Activated effector memory CD4-positive, alpha-beta T cell treated with Interleukin-2 at 50 U/mL for 16 hours (primary cell): ENCODE data around the gene CACNA1I.

Experiments
- DNase-seq: peaks from one replicate; pipeline ENCODE4 v3.0.0-alpha.2; 2020

The CACNA1I gene

DNA sequence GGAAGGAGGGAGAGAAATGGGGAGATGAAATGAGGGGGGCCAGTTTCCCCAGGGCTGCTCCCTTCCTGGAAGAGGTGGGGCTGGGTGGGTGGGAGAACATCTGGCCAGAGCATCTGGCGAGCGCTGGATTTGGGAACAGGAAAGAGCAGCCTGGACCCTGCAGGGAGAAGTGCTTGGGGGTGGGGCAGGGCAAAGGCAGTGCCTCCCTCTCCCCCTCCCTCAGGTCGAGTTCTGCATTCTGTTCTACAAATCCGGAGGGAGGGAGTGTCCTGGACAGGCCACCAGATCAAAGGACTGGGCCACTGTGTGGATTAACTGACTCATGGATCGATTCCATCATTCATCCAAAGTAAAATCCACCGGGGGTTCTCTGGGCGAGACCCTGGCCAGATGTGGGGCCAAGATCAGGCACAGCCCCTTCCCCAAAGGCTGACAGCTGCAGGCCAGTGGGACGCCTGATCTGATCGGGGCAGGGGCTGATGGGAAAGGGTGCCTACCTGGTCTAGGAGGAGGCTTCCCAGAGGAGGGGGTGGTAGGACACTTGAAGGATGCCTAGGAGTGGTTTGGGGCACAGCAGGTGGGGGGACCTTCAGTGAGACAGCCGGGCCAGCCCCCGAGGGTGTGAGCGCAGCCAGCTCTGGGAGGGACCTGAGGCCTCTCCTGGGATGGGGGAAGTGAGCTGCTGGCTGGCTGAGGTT, 57.5 kb downstream of the CACNA1I start:
- no peak for DNase-seq

- no peak for DNase-seq
These were observed 58.1 kb downstream of the CACNA1I start for GRCh38 chr22:39628563-39629080.

- DNase-seq: no peak
These were observed 59.3 kb downstream of the CACNA1I start for GRCh38 chr22:39629851-39630250.

DNA sequence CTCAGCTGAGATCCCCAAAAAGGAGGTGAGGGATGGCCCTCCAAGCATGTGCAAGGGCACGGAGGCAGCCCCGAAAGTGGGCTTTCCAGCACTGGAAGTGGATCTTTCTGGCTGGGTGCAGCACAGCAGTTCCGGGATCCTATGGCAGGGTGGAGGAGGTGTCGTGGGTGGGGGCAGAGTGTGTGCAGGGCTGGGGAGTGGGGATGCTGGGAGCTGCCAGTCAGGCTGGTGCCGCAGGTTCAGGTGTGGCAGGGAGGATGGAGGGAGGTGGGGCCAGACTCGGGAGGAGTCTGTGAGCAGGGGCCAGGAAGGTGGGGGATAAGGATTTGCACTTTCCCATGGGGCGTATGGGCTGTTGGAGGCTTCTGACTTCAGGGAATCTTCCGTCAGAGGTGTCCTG, 60.2 kb downstream of the CACNA1I start:
- no peak for DNase-seq

DNA sequence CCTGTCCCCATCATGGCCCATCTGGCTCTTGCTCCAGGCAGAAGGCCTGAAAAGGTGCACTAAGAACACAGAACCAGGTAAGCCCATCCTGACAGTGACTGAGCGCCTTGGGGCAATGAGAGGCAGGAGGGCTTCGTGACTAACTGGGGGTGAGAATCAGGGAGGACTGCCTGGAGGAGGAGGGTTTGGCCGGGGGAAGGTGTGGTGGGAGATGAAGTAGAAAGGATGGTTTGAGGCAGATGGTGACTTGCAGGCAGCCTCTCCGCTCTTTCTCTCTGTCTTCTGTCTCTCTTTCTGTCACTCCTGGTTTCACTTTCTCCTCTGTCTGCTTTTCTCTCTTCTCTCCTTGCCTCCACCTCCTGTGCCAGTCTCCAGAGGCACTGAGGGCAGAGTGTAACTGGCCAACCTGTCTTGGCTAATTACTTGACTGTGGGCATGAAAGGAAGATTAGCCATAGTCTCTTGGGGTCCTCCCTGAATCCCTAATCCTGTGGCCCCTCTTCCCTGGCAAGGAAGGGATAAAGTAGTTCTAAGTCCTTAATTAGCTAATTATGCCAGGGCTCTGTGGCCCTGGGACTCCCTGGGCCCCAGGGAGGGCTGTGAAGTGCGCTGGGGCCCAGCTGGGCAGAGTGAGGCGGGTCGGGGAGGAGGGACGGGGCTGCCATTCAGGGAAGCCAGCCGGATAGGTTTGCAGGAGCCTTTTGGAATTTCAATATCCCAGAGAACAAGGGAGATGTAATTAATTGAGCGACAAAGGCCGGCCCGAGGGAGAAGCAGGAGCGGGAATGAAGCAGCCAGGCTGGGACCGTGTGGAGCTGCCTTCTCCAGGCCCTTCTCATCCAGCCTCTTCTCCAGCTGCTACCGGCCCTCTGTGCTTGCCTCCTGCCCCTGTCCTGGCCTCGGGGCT, 61.1 kb downstream of the CACNA1I start:
- DNase-seq: no peak

DNA sequence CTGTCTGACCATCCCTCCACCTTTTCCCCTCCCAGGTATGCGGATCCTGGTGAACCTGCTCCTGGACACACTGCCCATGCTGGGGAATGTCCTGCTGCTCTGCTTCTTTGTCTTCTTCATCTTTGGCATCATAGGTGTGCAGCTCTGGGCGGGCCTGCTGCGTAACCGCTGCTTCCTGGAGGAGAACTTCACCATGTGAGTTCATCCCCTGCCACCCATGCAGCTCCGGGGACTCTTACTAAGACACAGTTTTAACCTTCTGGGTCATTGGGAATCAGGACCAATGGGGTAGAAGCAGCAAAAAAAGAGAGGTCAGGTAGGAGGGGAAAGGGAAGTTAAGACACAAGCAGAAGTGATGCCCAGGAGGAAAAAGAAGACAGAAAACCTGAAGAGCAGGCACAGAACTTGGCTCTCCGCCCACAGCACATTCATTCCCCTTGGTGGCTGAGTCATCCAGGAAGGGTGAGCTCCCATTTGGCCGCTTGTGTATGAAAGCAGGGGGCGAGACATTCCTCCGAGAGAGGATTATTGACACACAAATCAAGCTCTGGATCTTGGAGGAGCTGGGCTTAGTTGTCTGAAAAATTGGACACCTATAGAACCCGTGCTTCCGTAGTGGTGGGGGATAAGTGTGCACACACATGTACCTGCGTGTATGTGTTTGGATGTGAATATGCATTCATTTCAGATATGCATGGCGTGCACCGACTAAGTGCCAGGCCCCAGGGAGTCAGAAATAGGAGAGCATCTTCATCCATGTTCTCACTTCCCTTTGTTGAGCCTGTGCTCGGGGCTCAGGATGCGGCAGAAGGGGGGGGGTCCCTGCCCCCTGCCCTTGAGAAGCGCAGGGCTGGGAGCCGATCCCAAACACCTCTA, 64.2 kb downstream of the CACNA1I start:
- no peak for DNase-seq

- DNase-seq: no peak
These were observed 65.2 kb downstream of the CACNA1I start for GRCh38 chr22:39635719-39636118.

- DNase-seq: no peak
These were observed 68.4 kb downstream of the CACNA1I start for GRCh38 chr22:39638958-39639357.

GRCh38 chr22:39641660-39642310, 71.2 kb downstream of the CACNA1I start:
- DNase-seq: no peak

- no peak for DNase-seq
These were observed 72.9 kb downstream of the CACNA1I start for GRCh38 chr22:39643311-39644083.

DNA sequence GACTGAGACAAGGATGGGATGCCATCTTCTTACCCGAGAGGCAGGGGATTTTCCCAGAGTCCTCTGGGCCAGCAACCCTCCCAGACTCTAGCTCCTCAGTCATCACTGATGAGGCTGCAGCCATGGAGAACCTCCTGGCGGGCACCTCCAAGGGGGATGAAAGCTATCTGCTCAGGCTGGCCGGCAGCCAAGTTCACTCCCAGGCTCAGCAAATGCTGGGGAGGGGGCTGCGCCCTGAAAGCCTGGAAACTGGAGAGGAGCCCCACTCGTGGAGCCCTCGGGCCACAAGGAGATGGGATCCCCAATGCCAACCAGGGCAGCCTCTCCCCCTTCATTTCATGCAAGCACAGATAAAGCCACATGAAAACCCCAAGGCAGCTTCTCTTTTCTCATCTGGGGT, 75.0 kb downstream of the CACNA1I start:
- no peak for DNase-seq

- DNase-seq: no peak
These were observed 76.0 kb downstream of the CACNA1I start for GRCh38 chr22:39646398-39647063.

GRCh38 chr22:39647836-39648629, 77.5 kb downstream of the CACNA1I start:
- DNase-seq: no peak

DNA sequence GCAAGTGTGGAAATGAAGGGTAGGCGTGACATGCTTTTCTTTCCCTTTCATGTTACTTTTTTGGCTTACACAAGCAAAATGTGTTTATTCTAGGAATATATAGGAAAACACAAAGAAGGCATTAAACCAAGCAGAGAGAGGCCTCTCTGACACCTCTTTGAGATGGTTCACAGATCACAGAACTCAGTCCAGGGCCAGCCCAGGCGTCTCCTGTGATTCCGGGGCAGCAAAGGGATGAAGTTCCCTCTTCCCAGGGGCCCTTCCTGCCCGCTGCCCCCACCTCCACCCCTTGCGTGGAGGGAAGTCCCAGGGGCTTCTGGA, 78.0 kb downstream of the CACNA1I start:
- DNase-seq: no peak

DNA sequence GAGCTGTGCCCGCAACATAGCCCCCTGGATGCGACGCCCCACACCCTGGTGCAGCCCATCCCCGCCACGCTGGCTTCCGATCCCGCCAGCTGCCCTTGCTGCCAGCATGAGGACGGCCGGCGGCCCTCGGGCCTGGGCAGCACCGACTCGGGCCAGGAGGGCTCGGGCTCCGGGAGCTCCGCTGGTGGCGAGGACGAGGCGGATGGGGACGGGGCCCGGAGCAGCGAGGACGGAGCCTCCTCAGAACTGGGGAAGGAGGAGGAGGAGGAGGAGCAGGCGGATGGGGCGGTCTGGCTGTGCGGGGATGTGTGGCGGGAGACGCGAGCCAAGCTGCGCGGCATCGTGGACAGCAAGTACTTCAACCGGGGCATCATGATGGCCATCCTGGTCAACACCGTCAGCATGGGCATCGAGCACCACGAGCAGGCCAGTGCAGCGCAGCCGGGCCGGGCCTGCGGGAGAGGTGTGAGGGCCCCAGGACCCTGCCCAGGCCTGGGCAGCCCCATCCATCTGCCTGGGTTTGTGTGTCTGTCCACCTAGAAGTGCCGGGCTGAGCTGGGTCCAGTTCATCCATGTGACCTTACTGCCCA, 79.0 kb downstream of the CACNA1I start:
- DNase-seq: no peak

DNA sequence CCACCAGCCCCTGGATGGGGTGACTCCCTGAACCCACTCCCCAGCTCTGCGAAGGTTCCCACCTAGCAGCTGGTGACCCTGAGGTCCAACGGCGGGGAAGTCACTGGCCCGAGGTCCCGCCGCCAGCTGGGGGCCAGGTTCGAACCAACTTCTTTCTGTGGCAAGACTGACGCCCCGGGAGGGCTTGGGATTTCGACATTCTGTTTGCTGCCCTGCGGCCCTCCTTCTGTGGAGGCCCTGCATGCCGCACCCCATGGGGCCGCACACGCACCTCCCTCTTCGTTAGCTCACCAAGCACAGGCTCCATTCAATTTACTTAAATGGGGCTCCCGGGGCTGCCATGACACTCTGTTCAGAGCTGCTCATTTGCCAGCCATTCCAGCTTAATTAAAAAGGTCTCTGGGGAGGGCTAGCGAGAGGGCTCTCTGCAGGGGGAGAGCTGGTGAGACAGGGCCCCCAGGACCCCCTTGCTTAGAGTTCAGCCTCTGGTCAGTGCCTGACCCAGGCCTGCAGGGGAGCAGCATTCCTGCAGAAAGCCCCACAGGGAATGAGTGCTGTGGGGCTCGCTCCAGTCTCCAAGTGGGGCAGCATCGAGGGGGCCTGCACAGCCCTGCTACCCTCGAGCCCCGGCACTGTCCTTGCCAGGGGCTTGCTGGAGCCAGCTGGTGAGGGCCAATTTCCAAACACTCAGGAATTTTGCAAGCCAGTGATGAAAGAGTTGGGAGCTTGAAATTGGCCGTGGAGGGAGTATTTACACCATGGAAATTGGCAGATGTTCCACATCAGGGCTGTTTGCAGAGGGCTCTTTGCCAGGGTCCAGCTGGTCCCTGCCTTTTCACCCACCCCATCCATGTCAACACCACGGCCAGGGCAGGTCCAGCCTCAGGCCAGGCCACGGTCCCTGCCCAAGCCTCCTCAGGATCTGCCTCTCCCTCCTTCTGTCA, 80.8 kb downstream of the CACNA1I start:
- no peak for DNase-seq

DNA sequence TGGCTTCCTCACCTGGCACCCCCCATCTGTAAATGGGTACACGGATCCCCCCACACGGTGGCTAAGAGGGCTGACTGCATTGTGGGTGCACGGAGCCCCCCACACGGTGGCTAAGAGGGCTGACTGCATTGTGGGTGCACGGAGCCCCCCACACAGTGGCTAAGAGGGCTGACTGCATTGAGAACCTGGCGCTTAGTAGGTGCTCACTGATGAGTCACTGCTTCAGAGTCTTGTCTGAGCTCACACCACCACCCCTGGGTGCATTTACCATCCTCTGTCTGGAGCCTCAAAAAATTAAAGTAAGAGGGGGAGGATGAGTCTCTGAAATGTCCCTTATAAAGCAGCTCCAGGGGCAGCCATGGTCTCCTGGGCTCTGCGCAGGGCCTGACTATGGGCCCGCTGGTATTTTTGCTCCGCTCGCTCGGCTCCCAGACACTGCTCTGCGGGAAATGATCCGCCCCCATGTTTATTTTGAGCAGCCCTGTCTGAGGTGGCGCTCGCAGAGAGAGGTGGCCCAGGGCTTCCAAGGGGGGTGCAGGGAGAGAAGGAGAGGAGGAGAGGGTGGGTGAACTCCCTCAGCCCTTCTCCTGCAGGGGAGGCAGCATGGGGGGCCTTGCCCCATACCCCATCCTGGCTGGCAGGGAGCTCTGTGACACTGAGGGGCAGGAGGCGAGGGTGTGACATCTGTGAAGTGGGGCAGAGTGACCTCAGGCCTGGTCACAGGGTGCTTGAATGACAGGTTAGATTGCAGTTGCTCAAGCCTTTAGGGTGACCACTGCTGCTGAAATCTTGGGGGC, 82.6 kb downstream of the CACNA1I start:
- no peak for DNase-seq

DNA sequence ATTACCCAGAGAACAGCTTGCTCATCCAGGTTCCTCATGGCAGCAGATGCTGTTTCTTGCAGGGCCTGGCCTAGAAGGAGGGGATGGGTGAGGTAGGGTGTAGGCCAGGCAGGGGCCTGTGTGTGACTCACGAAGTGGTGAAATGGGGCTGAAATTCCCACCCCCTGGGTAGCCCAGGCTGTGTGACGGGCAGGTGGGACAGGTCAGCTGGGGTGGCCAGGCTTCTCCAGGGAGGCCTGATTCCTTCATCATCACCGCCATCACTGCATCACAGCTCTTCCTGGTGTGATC, 83.2 kb downstream of the CACNA1I start:
- DNase-seq: no peak
